DND-41 (cell line): ENCODE results near the gene SDK2.

ENCODE experiments used
- ATAC-seq: fragments of 200-7000 bp; cut with Tn5 transposase; 3 replicates; pipeline ENCODE4 v1.9.1; 2021; ENCODE audit warnings: low read depth; ENCODE audit not compliant: insufficient read depth
- DNase-seq: peaks from one replicate; pipeline ENCODE4 v3.0.0-alpha.2; 2020
- H2AFZ ChIP-seq: 2 replicates; pipeline ENCODE4 v1.6.0; 2012; ENCODE audit warnings: low read depth, low read length
- H3K27ac ChIP-seq: 2 replicates; pipeline ENCODE4 v1.5.1; 2012; ENCODE audit warnings: low read length, inconsistent platforms
- H3K27me3 ChIP-seq: fragments of 200-600 bp; sonication (generic); 2 replicates; pipeline ENCODE4 v1.6.0; 2012; ENCODE audit warnings: low read length, mild to moderate bottlenecking, inconsistent platforms; ENCODE audit not compliant: insufficient read depth, poor library complexity
- H3K36me3 ChIP-seq: 2 replicates; pipeline ENCODE4 v1.5.1; 2012; ENCODE audit warnings: low read length, inconsistent platforms; ENCODE audit not compliant: insufficient read depth
- H3K4me1 ChIP-seq: 2 replicates; pipeline ENCODE4 v1.5.1; 2012; ENCODE audit warnings: mild to moderate bottlenecking, low read length; ENCODE audit not compliant: insufficient read depth
- H3K4me2 ChIP-seq: 2 replicates; pipeline ENCODE4 v1.6.0; 2012; ENCODE audit warnings: mild to moderate bottlenecking, moderate library complexity, low read length, inconsistent platforms; ENCODE audit not compliant: insufficient read depth
- H3K4me3 ChIP-seq, 2 experiments: fragments of 200-600 bp in 1 of 2; shearing (Covaris generic) in 1 of 2; 2 replicates each; pipeline ENCODE4 v1.5.1; 2012 to 2016; ENCODE audit warnings: inconsistent platforms in 2 of 2, low read length in 2 of 2, mild to moderate bottlenecking in 2 of 2, low read depth in 1 of 2, moderate library complexity in 1 of 2
- H3K79me2 ChIP-seq: 2 replicates; pipeline ENCODE4 v1.6.0; 2012; ENCODE audit warnings: low read length, inconsistent platforms; ENCODE audit not compliant: insufficient read depth
- H3K9ac ChIP-seq: 2 replicates; pipeline ENCODE4 v1.6.0; 2012; ENCODE audit warnings: low read depth, mild to moderate bottlenecking, inconsistent platforms, low read length, moderate library complexity
- H3K9me3 ChIP-seq: 2 replicates; pipeline ENCODE4 v1.5.1; 2012; ENCODE audit warnings: low read length, moderate library complexity, mild to moderate bottlenecking, inconsistent platforms; ENCODE audit not compliant: insufficient read depth, severe bottlenecking
- H4K20me1 ChIP-seq: 2 replicates; pipeline ENCODE4 v1.6.0; 2012; ENCODE audit warnings: low read length; ENCODE audit not compliant: insufficient read depth
- EZH2 ChIP-seq: IDR thresholded peaks from 3 replicates; pipeline ENCODE4 v1.6.1; 2012; ENCODE audit warnings: borderline replicate concordance, low read depth, mild to moderate bottlenecking, moderate library complexity, low read length, inconsistent platforms; ENCODE audit not compliant: severe bottlenecking
- TF ChIP-seq, protein P1 (sequence below): IDR thresholded peaks from 2 replicates; pipeline ENCODE4 v1.5.1; 2012; ENCODE audit warnings: borderline replicate concordance, low read length, moderate library complexity, mild to moderate bottlenecking; ENCODE audit not compliant: poor library complexity, severe bottlenecking; ENCODE audit errors: extremely low read depth

SDK2 gene

DNA sequence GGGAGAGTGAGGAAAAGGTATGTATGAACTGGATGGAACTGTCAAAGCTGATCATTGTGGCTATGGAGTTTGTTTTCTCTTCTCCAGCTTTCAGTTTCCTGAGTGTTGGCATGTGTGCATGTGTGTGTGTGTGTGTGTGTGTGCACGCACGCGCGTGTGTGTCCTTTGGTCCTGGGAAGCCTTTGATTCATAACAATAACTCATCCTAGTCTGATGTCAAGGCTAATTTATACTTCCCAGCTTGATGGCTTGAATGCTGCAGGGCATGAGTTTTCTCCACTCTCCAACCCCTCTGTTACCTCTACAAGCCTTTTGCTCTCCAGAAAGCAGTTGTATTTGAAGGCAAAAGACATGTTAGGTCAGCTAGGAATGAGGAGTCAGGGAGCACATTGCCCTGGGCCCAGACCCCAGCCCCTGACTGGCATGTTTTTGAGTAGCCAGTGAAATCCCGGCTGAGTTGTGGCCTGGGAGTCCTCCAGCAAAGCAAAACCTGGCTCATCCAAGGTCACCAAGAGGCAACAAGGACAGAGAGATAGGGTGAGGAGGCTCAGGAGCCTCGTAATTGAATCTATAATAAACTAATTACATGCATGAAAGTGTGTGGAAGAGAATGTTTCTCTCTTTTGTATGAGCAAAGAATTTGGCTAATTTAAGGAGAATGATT lies 323.5 kb downstream of the SDK2 start:
- H3K79me2 ChIP-seq = no peaks in the 10 kb centered on the region
- H4K20me1 ChIP-seq = no peaks in the 10 kb centered on the region
- H3K4me2 ChIP-seq = no peak overlapping the region
- ATAC-seq (no peak), DNase-seq (no peak)
- H3K36me3 ChIP-seq = no peaks in the 10 kb centered on the region
- H3K4me3 ChIP-seq = no peak overlapping the region
- peaks cover 19% of the 10 kb centered on the region for H3K27me3 ChIP-seq
- TF ChIP-seq, protein P1, sequence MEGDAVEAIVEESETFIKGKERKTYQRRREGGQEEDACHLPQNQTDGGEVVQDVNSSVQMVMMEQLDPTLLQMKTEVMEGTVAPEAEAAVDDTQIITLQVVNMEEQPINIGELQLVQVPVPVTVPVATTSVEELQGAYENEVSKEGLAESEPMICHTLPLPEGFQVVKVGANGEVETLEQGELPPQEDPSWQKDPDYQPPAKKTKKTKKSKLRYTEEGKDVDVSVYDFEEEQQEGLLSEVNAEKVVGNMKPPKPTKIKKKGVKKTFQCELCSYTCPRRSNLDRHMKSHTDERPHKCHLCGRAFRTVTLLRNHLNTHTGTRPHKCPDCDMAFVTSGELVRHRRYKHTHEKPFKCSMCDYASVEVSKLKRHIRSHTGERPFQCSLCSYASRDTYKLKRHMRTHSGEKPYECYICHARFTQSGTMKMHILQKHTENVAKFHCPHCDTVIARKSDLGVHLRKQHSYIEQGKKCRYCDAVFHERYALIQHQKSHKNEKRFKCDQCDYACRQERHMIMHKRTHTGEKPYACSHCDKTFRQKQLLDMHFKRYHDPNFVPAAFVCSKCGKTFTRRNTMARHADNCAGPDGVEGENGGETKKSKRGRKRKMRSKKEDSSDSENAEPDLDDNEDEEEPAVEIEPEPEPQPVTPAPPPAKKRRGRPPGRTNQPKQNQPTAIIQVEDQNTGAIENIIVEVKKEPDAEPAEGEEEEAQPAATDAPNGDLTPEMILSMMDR = no peak
- no peak for TF ChIP-seq EZH2
- H3K9me3 ChIP-seq = no peaks in the 10 kb centered on the region
- H3K27ac ChIP-seq = no peak overlapping the region
- H3K9ac ChIP-seq = no peak overlapping the region
- no peak overlapping the region for H2AFZ ChIP-seq
- H3K4me1 ChIP-seq = no peaks in the 10 kb centered on the region

DNA sequence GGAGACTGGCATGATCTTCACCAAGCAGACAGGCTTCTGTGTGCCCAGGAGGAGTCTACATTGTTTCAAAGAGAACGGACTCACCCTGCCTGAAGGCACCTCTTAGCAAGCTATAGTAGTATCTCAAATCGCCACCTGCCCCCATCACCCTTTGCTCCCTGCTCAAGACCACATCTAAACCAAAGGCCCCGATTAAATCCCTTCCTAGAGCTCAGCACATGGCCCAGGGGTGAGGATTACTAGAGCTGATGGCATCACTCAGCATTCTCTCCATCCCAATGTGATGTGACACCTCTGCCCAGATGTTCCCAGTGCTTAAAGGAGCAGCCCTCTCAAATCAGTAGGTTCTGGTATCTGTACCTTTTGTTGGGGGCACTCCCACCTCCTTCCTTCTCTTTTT lies 324.5 kb downstream of the SDK2 start:
- H3K9me3 ChIP-seq = no peaks in the 10 kb centered on the region

DNA sequence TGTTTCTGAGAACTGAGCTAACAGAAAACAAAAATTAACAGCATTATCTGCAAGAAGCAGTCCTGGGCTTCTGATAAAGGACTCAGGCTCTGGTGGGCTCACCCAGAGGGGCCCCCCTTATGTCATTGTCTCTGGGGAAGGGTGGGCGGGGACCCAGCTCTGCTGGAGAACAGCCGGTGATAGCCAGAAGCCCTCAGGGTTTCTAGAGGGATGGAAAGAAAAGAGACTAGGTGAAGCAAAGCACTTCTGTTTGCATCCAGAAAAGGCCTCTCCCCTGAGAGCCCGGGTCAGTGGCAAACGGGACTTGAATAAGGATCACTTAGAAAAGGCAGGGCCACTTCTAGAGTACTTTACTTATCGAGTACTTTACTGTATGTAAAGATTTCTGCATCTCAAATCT lies 325.4 kb downstream of the SDK2 start:
- H3K9me3 ChIP-seq = no peaks in the 10 kb centered on the region
- no peak overlapping the region for H3K27ac ChIP-seq
- no peak overlapping the region for H3K4me2 ChIP-seq
- no peak overlapping the region for H2AFZ ChIP-seq
- H3K79me2 ChIP-seq = no peaks in the 10 kb centered on the region
- TF ChIP-seq EZH2 = no peak
- TF ChIP-seq, protein P1 = no peak
- no peaks in the 10 kb centered on the region for H3K4me1 ChIP-seq
- peaks cover 13% of the 10 kb centered on the region for H3K27me3 ChIP-seq
- no peak overlapping the region for H3K4me3 ChIP-seq
- no peaks in the 10 kb centered on the region for H4K20me1 ChIP-seq
- DNase-seq (no peak), ATAC-seq (no peak)
- no peaks in the 10 kb centered on the region for H3K36me3 ChIP-seq
- no peak overlapping the region for H3K9ac ChIP-seq

More for the DNA sequence above, 324.5 kb downstream of the SDK2 start:
- no peak overlapping the region for H2AFZ ChIP-seq
- H3K27me3 ChIP-seq = peaks cover 12% of the 10 kb centered on the region
- no peaks in the 10 kb centered on the region for H4K20me1 ChIP-seq
- H3K4me3 ChIP-seq = no peak overlapping the region
- DNase-seq = no peak
- H3K79me2 ChIP-seq = no peaks in the 10 kb centered on the region
- H3K4me1 ChIP-seq = no peaks in the 10 kb centered on the region
- H3K27ac ChIP-seq = no peak overlapping the region
- no peaks in the 10 kb centered on the region for H3K36me3 ChIP-seq
- no peak for ATAC-seq
- TF ChIP-seq, protein P1 = no peak
- no peak for TF ChIP-seq EZH2
- H3K4me2 ChIP-seq = no peak overlapping the region
- no peak overlapping the region for H3K9ac ChIP-seq

DNA sequence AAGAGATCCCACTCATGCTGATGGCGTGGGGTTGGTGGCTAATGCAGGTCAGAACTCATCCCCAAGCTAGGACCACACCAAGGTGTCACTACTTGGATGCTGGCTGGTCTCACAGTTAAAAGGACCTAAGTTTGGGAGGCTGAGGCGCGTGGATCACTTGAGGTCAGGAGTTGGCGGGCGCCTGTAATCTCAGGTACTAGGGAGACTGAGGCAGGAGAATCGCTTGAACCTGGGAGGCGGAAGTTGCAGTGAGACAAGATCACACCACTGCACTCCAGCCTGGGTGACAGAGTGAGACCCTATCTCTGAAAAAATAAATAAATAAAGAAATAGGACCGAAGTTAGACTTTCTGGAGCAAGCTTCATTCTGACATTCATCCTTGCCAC lies 325.8 kb downstream of the SDK2 start:
- ATAC-seq = no peak
- H3K27me3 ChIP-seq = peaks cover 14% of the 10 kb centered on the region
- no peak overlapping the region for H3K4me2 ChIP-seq
- no peaks in the 10 kb centered on the region for H3K9me3 ChIP-seq
- no peak overlapping the region for H2AFZ ChIP-seq
- no peaks in the 10 kb centered on the region for H3K36me3 ChIP-seq
- H3K79me2 ChIP-seq = no peaks in the 10 kb centered on the region
- H4K20me1 ChIP-seq = no peaks in the 10 kb centered on the region
- H3K27ac ChIP-seq = no peak overlapping the region
- no peaks in the 10 kb centered on the region for H3K4me1 ChIP-seq
- no peak for DNase-seq
- H3K4me3 ChIP-seq = no peak overlapping the region
- H3K9ac ChIP-seq = no peak overlapping the region
- TF ChIP-seq, protein P1 = no peak
- no peak for TF ChIP-seq EZH2
